Measurements from ENCODE around the gene S100A7.
"Not testable (repeated sequence)": the region's sequence is repeated elsewhere in the genome, so short reads cannot be mapped to it uniquely, and the experiment has no call there.

Gene S100A7

GRCh38 chr1:153415850-153416570 lies 44.4 kb downstream of the S100A7 start, which contains the start of gene S100A7A:
S100A7A (plus strand) TSS chr1:153416520; CDS start chr1:153418083, 1,563 bp downstream.
- Mint-ChIP-seq H3K27me3 (ENCODE audit: low read depth) (peaks cover 4% of the 10 kb centered on the region), H3K27ac (no peak within 1 kb of the TSS), H3K4me1 (ENCODE audit: low read depth) (no peaks in the 10 kb centered on the region), H3K36me3 (ENCODE audit: low read depth) (no peaks in the 10 kb centered on the region), H3K4me3 (no peak within 1 kb of the TSS), H3K9me3 (no peaks in the 10 kb centered on the region)
- DNase-seq (ENCODE audit: low spot score), result no peak

- H3K9me3 Mint-ChIP-seq; DNase-seq (ENCODE audit: low spot score); H3K27ac Mint-ChIP-seq; H3K4me3 Mint-ChIP-seq; H3K4me1 Mint-ChIP-seq (ENCODE audit: low read depth); H3K36me3 Mint-ChIP-seq (ENCODE audit: low read depth): not testable (repeated sequence)
- peaks cover 13% of the 10 kb centered on the region for H3K27me3 Mint-ChIP-seq (ENCODE audit: low read depth)
Observed at GRCh38 chr1:153413961-153414360, 46.5 kb downstream of the S100A7 start.

All from T-helper 2 cell treated with Interferon-gamma antibody and Interleukin-4, amounts not matched to agents 5 μg/mL and 100 μg/mL, for 36 hours (primary cell).